Fibroblast of lung (primary cell): Measurements from ENCODE around the gene ATRNL1. TPM values are rescaled to one million over a fixed set of nuclear protein-coding genes. Genes with fewer than 3 reads are reported as not detected.
A peak's percentile ranks its signal among the peaks of the same experiment; 100 is the strongest.

Source experiments
- DNase-seq, 2 donors: peaks; one replicate each; pipeline versions ENCODE4 v3.0.0 to v3.0.0-alpha.2; 2010; ENCODE audit warnings: low read depth in 2 of 2
- H2AFZ ChIP-seq: 2 replicates; pipeline ENCODE4 v1.5.1; 2012; ENCODE audit warnings: low read length, control low read depth, inconsistent platforms
- H3K27ac ChIP-seq: 2 replicates; pipeline ENCODE4 v1.5.1; 2011; ENCODE audit warnings: low read length, control low read depth; ENCODE audit not compliant: insufficient read depth
- H3K27me3 ChIP-seq: 2 replicates; pipeline ENCODE4 v1.5.1; 2011; ENCODE audit warnings: mild to moderate bottlenecking, low read length; ENCODE audit not compliant: control insufficient read depth, insufficient read depth
- H3K36me3 ChIP-seq: 2 replicates; pipeline ENCODE4 v1.5.1; 2011; ENCODE audit warnings: low read length; ENCODE audit not compliant: control insufficient read depth, insufficient read depth
- H3K4me1 ChIP-seq: 2 replicates; pipeline ENCODE4 v1.5.1; 2011; ENCODE audit warnings: low read length; ENCODE audit not compliant: control insufficient read depth, insufficient read depth; ENCODE audit errors: extremely low read depth
- H3K4me2 ChIP-seq: 2 replicates; pipeline ENCODE4 v1.5.1; 2011; ENCODE audit warnings: low read length, control low read depth; ENCODE audit not compliant: insufficient read depth; ENCODE audit errors: extremely low read depth
- H3K4me3 ChIP-seq, 4 experiments: fragments of 200-600 bp in 1 of 4; sonication (generic) in 1 of 4; replicated peaks in 1 of 4; 2 replicates each; pipeline ENCODE4 v1.5.1; 2011 to 2016; ENCODE audit warnings: low read length in 4 of 4, low read depth in 3 of 4, mild to moderate bottlenecking in 3 of 4, control low read depth in 2 of 4, inconsistent platforms in 1 of 4, mixed read lengths in 1 of 4; ENCODE audit not compliant: insufficient read depth in 1 of 4; ENCODE audit errors: control extremely low read depth in 1 of 4
- H3K79me2 ChIP-seq: 2 replicates; pipeline ENCODE4 v1.5.1; 2012; ENCODE audit warnings: mild to moderate bottlenecking, low read length, inconsistent platforms; ENCODE audit not compliant: control insufficient read depth, insufficient read depth
- H3K9ac ChIP-seq: 2 replicates; pipeline ENCODE4 v1.5.1; 2011; ENCODE audit warnings: mild to moderate bottlenecking, low read length, control low read depth; ENCODE audit not compliant: insufficient read depth
- H3K9me3 ChIP-seq: 2 replicates; pipeline ENCODE4 v1.5.1; 2012; ENCODE audit warnings: low read depth, low read length; ENCODE audit not compliant: control insufficient read depth, insufficient read depth
- H4K20me1 ChIP-seq: 2 replicates; pipeline ENCODE4 v1.5.1; 2011; ENCODE audit warnings: low read length; ENCODE audit not compliant: control insufficient read depth, insufficient read depth; ENCODE audit errors: extremely low read depth
- CTCF ChIP-seq, 2 donors: IDR thresholded peaks in 1 of 2; conservative IDR thresholded peaks in 1 of 2; 1 replicate in 1 of 2; 2 replicates in 1 of 2; pipeline ENCODE4 v1.5.1; 2011 to 2012; ENCODE audit warnings: low read length in 2 of 2, control low read depth in 1 of 2, inconsistent platforms in 1 of 2, low read depth in 1 of 2, mild to moderate bottlenecking in 1 of 2
- EZH2 ChIP-seq: IDR thresholded peaks from 2 replicates; pipeline ENCODE4 v1.5.1; 2012; ENCODE audit warnings: low read length, control low read depth, mild to moderate bottlenecking; ENCODE audit errors: missing control alignments
- polyA plus RNA-seq, 2 donors: library from polyadenylated mRNA; depleted of rRNA in 1 of 2; stranded (reverse) in 1 of 2; unstranded in 1 of 2; fragments of >200 nt; gene quantifications; 2 replicates each; pipeline ENCODE4 v1.2.1, GENCODE V29; 2011 to 2012; ENCODE audit warnings: missing spikeins in 1 of 2
- total RNA-seq: library from RNA; depleted of rRNA; stranded (reverse); fragments of >200 nt; gene quantifications from 2 replicates; pipeline ENCODE4 v1.2.1, GENCODE V29; 2014

The ATRNL1 gene
- total and polyA plus RNA-seq, 2 donors (not counting 1 experiment from before 2014, with no cell fraction given) = 0.33 TPM

DNA sequence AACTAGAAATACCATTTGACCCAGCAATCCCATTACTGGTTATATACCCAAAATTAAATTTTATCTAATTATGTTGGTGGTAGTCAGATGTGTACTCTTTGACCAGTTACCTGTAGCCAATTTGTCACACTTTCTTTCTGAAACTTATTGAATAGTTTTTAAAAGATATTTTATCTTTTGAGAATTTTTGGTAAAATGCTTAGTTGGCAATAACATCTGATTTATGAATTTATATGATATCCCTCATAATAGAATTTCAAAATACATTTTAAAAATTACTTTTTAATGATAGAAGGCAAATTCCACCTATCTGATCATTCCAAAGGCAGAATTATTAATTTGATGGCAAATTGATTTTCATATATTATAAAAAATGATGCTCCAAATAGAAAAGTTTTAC lies 569.3 kb downstream of the ATRNL1 start:
- H3K4me2 ChIP-seq = no peak overlapping the region
- no peaks in the 10 kb centered on the region for H3K27me3 ChIP-seq
- no peaks in the 10 kb centered on the region for H3K9me3 ChIP-seq
- H3K9ac ChIP-seq = no peak overlapping the region
- no peak overlapping the region for H3K4me3 ChIP-seq
- H4K20me1 ChIP-seq = no peaks in the 10 kb centered on the region
- TF ChIP-seq CTCF (conservative IDR thresholded peaks at IDR 0.05 in 1 of 2, IDR thresholded peaks at IDR 0.05 in 1 of 2; ENCODE audit: low read depth in 1 of 2, low read length in 2 of 2) = no peak
- H2AFZ ChIP-seq = no peak overlapping the region
- no peaks in the 10 kb centered on the region for H3K36me3 ChIP-seq
- no peak for DNase-seq
- H3K4me1 ChIP-seq = no peaks in the 10 kb centered on the region
- no peak overlapping the region for H3K27ac ChIP-seq
- no peaks in the 10 kb centered on the region for H3K79me2 ChIP-seq

GRCh38 chr10:115665549-115665948 lies 572.4 kb downstream of the ATRNL1 start:
- Histone ChIP-seq H3K79me2 (no peaks in the 10 kb centered on the region), H3K9me3 (no peaks in the 10 kb centered on the region), H3K4me2 (no peak overlapping the region), H3K4me1 (no peaks in the 10 kb centered on the region), H3K27ac (no peak overlapping the region), H3K36me3 (no peaks in the 10 kb centered on the region), H2AFZ (no peak overlapping the region), H3K9ac (no peak overlapping the region), H4K20me1 (no peaks in the 10 kb centered on the region), H3K27me3 (no peaks in the 10 kb centered on the region), H3K4me3 (no peak overlapping the region)
- TF ChIP-seq EZH2 (no peak), CTCF (conservative IDR thresholded peaks at IDR 0.05 in 1 of 2, IDR thresholded peaks at IDR 0.05 in 1 of 2; ENCODE audit: low read depth in 1 of 2, low read length in 2 of 2) (no peak)
- DNase-seq = peak; percentile 1 to 6

DNA sequence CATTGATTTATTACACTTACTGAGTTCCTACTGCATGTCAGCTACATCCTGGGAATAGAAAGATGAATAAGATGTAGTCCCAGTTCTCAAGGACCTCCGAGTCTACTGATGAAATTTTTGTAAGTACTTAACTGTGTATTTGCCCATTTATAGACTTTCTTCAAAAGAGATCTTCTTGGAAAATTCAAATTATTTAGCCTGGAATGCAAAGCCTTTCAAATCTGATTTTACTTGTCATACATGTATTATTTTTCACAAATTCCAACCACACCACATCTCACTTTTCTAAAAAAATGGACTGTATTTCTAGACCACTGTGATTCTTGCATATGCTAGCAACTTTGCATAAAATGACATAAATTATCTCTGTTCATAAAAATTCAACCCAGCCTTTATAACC lies 581.3 kb downstream of the ATRNL1 start:
- H3K36me3 ChIP-seq = no peaks in the 10 kb centered on the region
- TF ChIP-seq CTCF (conservative IDR thresholded peaks at IDR 0.05 in 1 of 2, IDR thresholded peaks at IDR 0.05 in 1 of 2; ENCODE audit: low read depth in 1 of 2, low read length in 2 of 2) (no peak), EZH2 (no peak)
- H3K27ac ChIP-seq = no peak overlapping the region
- DNase-seq = peak in 1 of 2 donors; percentile 25
- H3K27me3 ChIP-seq = no peaks in the 10 kb centered on the region
- no peak overlapping the region for H3K9ac ChIP-seq
- H3K4me3 ChIP-seq = no peak overlapping the region
- H2AFZ ChIP-seq = no peak overlapping the region
- H3K79me2 ChIP-seq = no peaks in the 10 kb centered on the region
- H3K9me3 ChIP-seq = no peaks in the 10 kb centered on the region
- no peak overlapping the region for H3K4me2 ChIP-seq
- H4K20me1 ChIP-seq = no peaks in the 10 kb centered on the region
- no peaks in the 10 kb centered on the region for H3K4me1 ChIP-seq
